ENCODE measurements around the gene ZNF678.

GRCh38 chr1:227707846-227708245 lies 144.5 kb downstream of the ZNF678 start:
- no peak for TF ChIP-seq ARID2 (IDR thresholded peaks at IDR 0.05)
- TF ChIP-seq MYC (IDR thresholded peaks at IDR 0.05; ENCODE audit: low read depth, low read length) = no peak
- TF ChIP-seq MYC (CRISPR knock-in tag; IDR thresholded peaks at IDR 0.05; ENCODE audit: borderline replicate concordance, low read depth) = no peak
- no peak for TF ChIP-seq EP300 (IDR thresholded peaks at IDR 0.05; ENCODE audit: low read length)
- no peak for TF ChIP-seq ARID4B (CRISPR knock-in tag; IDR thresholded peaks at IDR 0.05)

All from K562 (cell line).